H1 (cell line): ENCODE data around the gene MARVELD2. TPM values are rescaled to one million over a fixed set of nuclear protein-coding genes. Genes with fewer than 3 reads are reported as not detected.

ENCODE experiments used
- CTCF ChIA-PET: fragments of 300-600 bp; sonication (Branson Sonifier 250); formaldehyde crosslinking; loops from one replicate; lab custom pipeline; 2021; ENCODE audit not compliant: partially characterized antibody; lab: Charles Lee
- POLR2A ChIA-PET: fragments of 300-600 bp; sonication (Branson Sonifier 250); formaldehyde crosslinking; loops from one replicate; lab custom pipeline; 2021; ENCODE audit warnings: inconsistent platforms; ENCODE audit not compliant: partially characterized antibody; lab: Charles Lee
- DNase-seq, 2 experiments: peaks; one replicate each; pipeline versions ENCODE4 v3.0.0 to v3.0.0-alpha.2; 2010 to 2022; ENCODE audit warnings: low spot score in 2 of 2, low read depth in 1 of 2, mixed read lengths in 1 of 2
- FAIRE-seq: peaks from 2 replicates; lab custom pipeline; 2011; peaks lifted over from hg19 to GRCh38; lab: Jason Lieb, UNC
- H2AFZ ChIP-seq: 2 replicates; pipeline ENCODE4 v1.8.1; 2012; ENCODE audit warnings: low read length, inconsistent platforms
- H2AK5ac ChIP-seq: 2 replicates; pipeline ENCODE4 v1.6.1; 2013; ENCODE audit warnings: low read depth, low read length
- H2BK120ac ChIP-seq: replicated peaks from 2 replicates; pipeline ENCODE3; 2013; ENCODE audit warnings: low read depth, low read length, inconsistent platforms
- H2BK12ac ChIP-seq: 2 replicates; pipeline ENCODE4 v1.6.1; 2013; ENCODE audit warnings: low read depth, low read length
- H2BK15ac ChIP-seq: 2 replicates; pipeline ENCODE4 v1.6.1; 2013; ENCODE audit warnings: low read length
- H2BK20ac ChIP-seq: 2 replicates; pipeline ENCODE4 v1.6.1; 2013; ENCODE audit warnings: low read length
- H2BK5ac ChIP-seq: 2 replicates; pipeline ENCODE4 v1.6.1; 2013; ENCODE audit warnings: low read depth, low read length
- H3K14ac ChIP-seq: 2 replicates; pipeline ENCODE4 v1.6.1; 2013; ENCODE audit warnings: inconsistent platforms; ENCODE audit not compliant: insufficient read length
- H3K18ac ChIP-seq: 2 replicates; pipeline ENCODE4 v1.6.1; 2013; ENCODE audit warnings: low read length; ENCODE audit errors: extremely low read depth
- H3K23ac ChIP-seq: 2 replicates; pipeline ENCODE4 v1.6.1; 2013; ENCODE audit warnings: inconsistent platforms; ENCODE audit not compliant: insufficient read length
- H3K23me2 ChIP-seq: 2 replicates; pipeline ENCODE4 v1.6.1; 2013; ENCODE audit warnings: low read depth, low read length
- H3K27ac ChIP-seq: 2 replicates; pipeline ENCODE4 v1.6.1; 2011; ENCODE audit warnings: low read depth, low read length, inconsistent platforms
- H3K27me3 ChIP-seq, 4 experiments: replicated peaks in 1 of 4; 1 replicate in 1 of 4; 2 replicates in 3 of 4; pipeline versions ENCODE4 v1.6.1 to v1.8.1; 2011 to 2013; ENCODE audit warnings: low read length in 3 of 4, mild to moderate bottlenecking in 3 of 4, inconsistent platforms in 2 of 4, mixed read lengths in 2 of 4, moderate library complexity in 1 of 4; ENCODE audit not compliant: control insufficient read depth in 3 of 4, insufficient read depth in 3 of 4; ENCODE audit errors: extremely low read depth in 1 of 4
- H3K36me3 ChIP-seq, 4 experiments: 2 replicates each; pipeline versions ENCODE4 v1.6.1 to v1.8.1; 2011 to 2013; ENCODE audit warnings: mild to moderate bottlenecking in 4 of 4, low read length in 3 of 4, moderate library complexity in 2 of 4, control low read depth in 1 of 4, inconsistent platforms in 1 of 4; ENCODE audit not compliant: insufficient read depth in 4 of 4, control insufficient read depth in 2 of 4
- H3K4ac ChIP-seq: replicated peaks from 2 replicates; pipeline ENCODE3; 2013; ENCODE audit warnings: low read length, low read depth, mixed read lengths, inconsistent platforms; ENCODE audit not compliant: insufficient read length
- H3K4me1 ChIP-seq, 4 experiments: replicated peaks in 1 of 4; 1 replicate in 1 of 4; 2 replicates in 3 of 4; pipeline versions ENCODE4 v1.6.1 to v1.8.1; 2011 to 2013; ENCODE audit warnings: low read length in 3 of 4, inconsistent platforms in 2 of 4, mixed read lengths in 1 of 4; ENCODE audit not compliant: insufficient read depth in 4 of 4, control insufficient read depth in 3 of 4
- H3K4me2 ChIP-seq, 2 experiments: 2 replicates each; pipeline versions ENCODE4 v1.6.1 to v1.8.1; 2011 to 2013; ENCODE audit warnings: low read depth in 2 of 2, low read length in 2 of 2, control low read depth in 1 of 2, inconsistent platforms in 1 of 2, mild to moderate bottlenecking in 1 of 2; ENCODE audit not compliant: insufficient read depth in 1 of 2
- H3K4me3 ChIP-seq, 4 experiments: fragments of 200-600, 300-600 bp in 1 of 4; sonication (generic), shearing (Covaris generic), sonication (Bioruptor Twin) in 1 of 4; 2 replicates each; pipeline versions ENCODE4 v1.5.1 to v1.8.1; 2011 to 2016; ENCODE audit warnings: low read length in 4 of 4, low read depth in 3 of 4, control low read depth in 2 of 4, inconsistent platforms in 2 of 4, mild to moderate bottlenecking in 2 of 4, mixed read lengths in 1 of 4, moderate library complexity in 1 of 4; ENCODE audit not compliant: insufficient read depth in 2 of 4; ENCODE audit errors: extremely low read depth in 1 of 4
- H3K56ac ChIP-seq: replicated peaks from 2 replicates; pipeline ENCODE3; 2013; ENCODE audit warnings: low read depth, mild to moderate bottlenecking, mixed read lengths, low read length, inconsistent platforms; ENCODE audit not compliant: insufficient read length
- H3K79me1 ChIP-seq: 2 replicates; pipeline ENCODE4 v1.6.1; 2013; ENCODE audit warnings: low read depth, low read length, control low read depth
- H3K79me2 ChIP-seq, 2 experiments: 2 replicates each; pipeline versions ENCODE4 v1.6.1 to v1.8.1; 2012 to 2013; ENCODE audit warnings: low read length in 2 of 2, mild to moderate bottlenecking in 2 of 2, inconsistent platforms in 1 of 2; ENCODE audit not compliant: insufficient read depth in 2 of 2, control insufficient read depth in 1 of 2
- H3K9ac ChIP-seq, 4 experiments: replicated peaks in 1 of 4; 1 replicate in 1 of 4; 2 replicates in 3 of 4; pipeline versions ENCODE4 v1.6.1 to v1.8.1; 2011 to 2013; ENCODE audit warnings: low read depth in 3 of 4, low read length in 3 of 4, control low read depth in 2 of 4, mild to moderate bottlenecking in 2 of 4, moderate library complexity in 2 of 4, inconsistent platforms in 1 of 4; ENCODE audit errors: extremely low read depth in 1 of 4
- H3K9me3 ChIP-seq, 2 experiments: 2 replicates each; pipeline versions ENCODE4 v1.6.1 to v1.8.1; 2012 to 2013; ENCODE audit warnings: mild to moderate bottlenecking in 2 of 2, moderate library complexity in 2 of 2, control low read depth in 1 of 2, inconsistent platforms in 1 of 2, low read depth in 1 of 2, low read length in 1 of 2, mixed read lengths in 1 of 2; ENCODE audit not compliant: insufficient read depth in 2 of 2
- H4K20me1 ChIP-seq, 2 experiments: replicated peaks in 1 of 2; 2 replicates each; pipeline versions ENCODE3 to v1.8.1; 2011 to 2013; ENCODE audit warnings: inconsistent platforms in 2 of 2, low read length in 2 of 2, mild to moderate bottlenecking in 1 of 2; ENCODE audit not compliant: insufficient read depth in 2 of 2, control insufficient read depth in 1 of 2
- H4K5ac ChIP-seq: 2 replicates; pipeline ENCODE4 v1.6.1; 2013; ENCODE audit warnings: low read length, low read depth, mixed read lengths, inconsistent platforms; ENCODE audit not compliant: insufficient read length
- H4K8ac ChIP-seq: 2 replicates; pipeline ENCODE4 v1.8.0; 2013; ENCODE audit warnings: mild to moderate bottlenecking, moderate library complexity, low read length, inconsistent platforms; ENCODE audit not compliant: insufficient read depth; ENCODE audit errors: extremely low read depth
- H4K91ac ChIP-seq: replicated peaks from 2 replicates; pipeline ENCODE3; 2013; ENCODE audit warnings: low read length, mixed read lengths, inconsistent platforms; ENCODE audit not compliant: insufficient read length
- BCL11A ChIP-seq, 2 experiments: IDR thresholded peaks; one replicate each; pipeline ENCODE4 v1.6.1; 2011; ENCODE audit warnings: low read depth in 2 of 2, low read length in 2 of 2, mild to moderate bottlenecking in 2 of 2
- CEBPB ChIP-seq: IDR thresholded peaks from 2 replicates; pipeline ENCODE4 v1.6.1; 2012; ENCODE audit warnings: low read depth, low read length
- CHD2 ChIP-seq: IDR thresholded peaks from 2 replicates; pipeline ENCODE4 v1.6.1; 2012; ENCODE audit warnings: low read length, improper control_type of control experiment
- HDAC2 ChIP-seq, 2 experiments: fragments of 300-600 bp in 1 of 2; sonication (generic) in 1 of 2; IDR thresholded peaks; 2 replicates each; pipeline ENCODE4 v1.6.1; 2011 to 2012; ENCODE audit warnings: low read depth in 2 of 2, low read length in 2 of 2, mild to moderate bottlenecking in 2 of 2, moderate library complexity in 2 of 2, borderline replicate concordance in 1 of 2, inconsistent platforms in 1 of 2
- KDM4A ChIP-seq: IDR thresholded peaks from one replicate; pipeline ENCODE4 v1.7.1; 2012; ENCODE audit warnings: low read depth, mild to moderate bottlenecking, moderate library complexity, low read length, inconsistent platforms; ENCODE audit not compliant: severe bottlenecking
- NRF1 ChIP-seq: IDR thresholded peaks from 2 replicates; pipeline ENCODE4 v1.6.1; 2011; ENCODE audit warnings: mild to moderate bottlenecking, low read depth, low read length, improper control_type of control experiment
- POLR2AphosphoS5 ChIP-seq: IDR thresholded peaks from 2 replicates; pipeline ENCODE4 v1.6.1; 2011; ENCODE audit warnings: low read depth, low read length
- SUZ12 ChIP-seq: fragments of 200-600 bp; sonication (generic); IDR thresholded peaks from 2 replicates; pipeline ENCODE4 v1.6.1; 2012; ENCODE audit warnings: mild to moderate bottlenecking, inconsistent platforms, low read length, moderate library complexity, mixed read lengths
- TEAD4 ChIP-seq: IDR thresholded peaks from 2 replicates; pipeline ENCODE4 v1.6.1; 2012; ENCODE audit warnings: low read depth, low read length, inconsistent platforms, mixed read lengths
- WGBS, 2 experiments: shearing (Covaris generic) in 1 of 2; methylation state at CpG; one replicate each; pipeline versions ENCODE4 v1.1.6 to v1.1.7; 2013 to 2015; ENCODE audit warnings: low lambda C conversion rate in 2 of 2, mixed read lengths in 2 of 2, inconsistent platforms in 1 of 2, low coverage in 1 of 2, missing lambda C conversion rate in 1 of 2; ENCODE audit not compliant: insufficient replicate concordance in 2 of 2, insufficient coverage in 1 of 2, insufficient read length in 1 of 2; ENCODE audit errors: extremely low coverage in 1 of 2, missing lambda C conversion rate in 1 of 2; 5-methylcytosine and 5-hydroxymethylcytosine counted together
- polyA plus RNA-seq, 7 experiments: library from polyadenylated mRNA; depleted of rRNA in 3 of 7; stranded (reverse) in 5 of 7; unstranded in 2 of 7; fragments of >200 nt in 5 of 7; fragments of 200-250 nt in 2 of 7; gene quantifications; 1 replicate in 5 of 7; 2 replicates in 1 of 7; 4 replicates in 1 of 7; pipeline versions ENCODE4 v1.2.1 to v1.2.3, GENCODE V29; 2011 to 2013; ENCODE audit warnings: missing spikeins in 2 of 7, mixed read lengths in 2 of 7
- total RNA-seq: library from RNA; stranded (reverse); fragmentation: NEBNext Ultra II Directional; extraction: Animal tissue kit (Norgen Biotek cat#: 25700); gene quantifications from 2 replicates; pipeline ENCODE4 v1.2.1, GENCODE V29; 2021
- TF ChIP-seq, protein P1 (sequence below), 3 experiments: IDR thresholded peaks; 1 replicate in 2 of 3; 2 replicates in 1 of 3; pipeline versions ENCODE4 v1.5.1 to v1.6.1; 2011; ENCODE audit warnings: low read length in 3 of 3, mild to moderate bottlenecking in 3 of 3, inconsistent platforms in 2 of 3, low read depth in 1 of 3, moderate library complexity in 1 of 3; ENCODE audit not compliant: insufficient read depth in 1 of 3; ENCODE audit errors: control extremely low read depth in 1 of 3
- TF ChIP-seq, protein P2 (sequence below): IDR thresholded peaks from 2 replicates; pipeline ENCODE4 v1.6.1; 2011; ENCODE audit warnings: low read length, improper control_type of control experiment

Gene MARVELD2
- total and polyA plus RNA-seq, 2 of the 8 experiments (the other 6 are each of a cell fraction or from before 2014, with no cell fraction given): 18.7 to 31.0 TPM

DNA sequence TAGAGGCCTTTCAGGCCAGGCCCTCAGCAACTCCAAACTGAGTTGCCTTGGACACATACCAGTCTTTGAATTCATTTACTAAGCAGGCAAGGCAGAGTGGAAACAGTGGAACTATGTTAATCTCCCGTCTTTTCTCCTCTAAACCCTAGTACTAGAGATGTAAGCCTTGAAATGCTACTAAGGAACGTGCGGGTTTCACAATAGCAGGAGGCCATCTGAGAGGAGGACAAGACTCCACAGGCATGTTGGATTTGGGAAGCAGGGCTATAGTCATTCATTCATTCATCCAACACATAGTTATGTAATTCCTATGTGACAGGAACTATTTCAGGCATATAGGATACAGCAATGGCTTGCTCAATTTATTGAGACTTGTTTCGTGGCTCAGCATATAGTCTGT, 74.3 kb downstream of the MARVELD2 start:
- Histone ChIP-seq H3K9ac (no peak overlapping the region), H4K5ac (no peak overlapping the region), H3K79me1 (no peaks in the 10 kb centered on the region), H3K23me2 (peaks cover 2% of the 10 kb centered on the region; the same call in 1 of the 2 replicates), H4K91ac (no peak overlapping the region), H3K18ac (no peak overlapping the region), H2AK5ac (no peak overlapping the region), H2BK12ac (no peak overlapping the region), H3K4me3 (no peak overlapping the region), H4K20me1 (no peaks in the 10 kb centered on the region), H3K36me3 (no peaks in the 10 kb centered on the region), H2BK15ac (no peak overlapping the region), H3K27me3 (no peaks in the 10 kb centered on the region), H3K14ac (no peak overlapping the region), H2BK5ac (no peak overlapping the region), H2BK120ac (no peak overlapping the region), H3K9me3 (no peaks in the 10 kb centered on the region), H2AFZ (no peak overlapping the region), H3K4ac (no peak overlapping the region), H2BK20ac (no peak overlapping the region), H3K23ac (no peak overlapping the region), H3K4me1 (peaks cover 0 to 5% (median 0%) of the 10 kb centered on the region in 4 experiments; a peak in 3 of 7 replicates), H3K4me2 (no peak overlapping the region), H3K56ac (no peak overlapping the region), H4K8ac (no peak overlapping the region), H3K27ac (no peak overlapping the region), H3K79me2 (peaks cover 0 to 6% of the 10 kb centered on the region in 2 experiments; a peak in 2 of 4 replicates)
- DNase-seq (no peak), FAIRE-seq (no peak)
- WGBS, 2 experiments: 89% methylated on average over 4 of the region's 4 CpGs; no CpG with 5 or more reads in 1 of the 2 experiments
- CTCF ChIA-PET: no interaction called here
- POLR2A ChIA-PET: no interaction called here
- TF ChIP-seq POLR2AphosphoS5: no peak
- TF ChIP-seq, protein P1, sequence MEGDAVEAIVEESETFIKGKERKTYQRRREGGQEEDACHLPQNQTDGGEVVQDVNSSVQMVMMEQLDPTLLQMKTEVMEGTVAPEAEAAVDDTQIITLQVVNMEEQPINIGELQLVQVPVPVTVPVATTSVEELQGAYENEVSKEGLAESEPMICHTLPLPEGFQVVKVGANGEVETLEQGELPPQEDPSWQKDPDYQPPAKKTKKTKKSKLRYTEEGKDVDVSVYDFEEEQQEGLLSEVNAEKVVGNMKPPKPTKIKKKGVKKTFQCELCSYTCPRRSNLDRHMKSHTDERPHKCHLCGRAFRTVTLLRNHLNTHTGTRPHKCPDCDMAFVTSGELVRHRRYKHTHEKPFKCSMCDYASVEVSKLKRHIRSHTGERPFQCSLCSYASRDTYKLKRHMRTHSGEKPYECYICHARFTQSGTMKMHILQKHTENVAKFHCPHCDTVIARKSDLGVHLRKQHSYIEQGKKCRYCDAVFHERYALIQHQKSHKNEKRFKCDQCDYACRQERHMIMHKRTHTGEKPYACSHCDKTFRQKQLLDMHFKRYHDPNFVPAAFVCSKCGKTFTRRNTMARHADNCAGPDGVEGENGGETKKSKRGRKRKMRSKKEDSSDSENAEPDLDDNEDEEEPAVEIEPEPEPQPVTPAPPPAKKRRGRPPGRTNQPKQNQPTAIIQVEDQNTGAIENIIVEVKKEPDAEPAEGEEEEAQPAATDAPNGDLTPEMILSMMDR (IDR thresholded peaks at IDR 0.05; ENCODE audit: control extremely low read depth in 1 of 3, insufficient read depth in 1 of 3, low read depth in 1 of 3, low read length in 3 of 3): no peak
- TF ChIP-seq TEAD4: no peak
- TF ChIP-seq KDM4A: no peak
- TF ChIP-seq SUZ12: no peak
- TF ChIP-seq, protein P2, sequence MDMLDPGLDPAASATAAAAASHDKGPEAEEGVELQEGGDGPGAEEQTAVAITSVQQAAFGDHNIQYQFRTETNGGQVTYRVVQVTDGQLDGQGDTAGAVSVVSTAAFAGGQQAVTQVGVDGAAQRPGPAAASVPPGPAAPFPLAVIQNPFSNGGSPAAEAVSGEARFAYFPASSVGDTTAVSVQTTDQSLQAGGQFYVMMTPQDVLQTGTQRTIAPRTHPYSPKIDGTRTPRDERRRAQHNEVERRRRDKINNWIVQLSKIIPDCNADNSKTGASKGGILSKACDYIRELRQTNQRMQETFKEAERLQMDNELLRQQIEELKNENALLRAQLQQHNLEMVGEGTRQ: no peak
- TF ChIP-seq CHD2: no peak
- no peak for TF ChIP-seq BCL11A (IDR thresholded peaks at IDR 0.05; ENCODE audit: low read depth in 2 of 2, low read length in 2 of 2)
- TF ChIP-seq HDAC2 (IDR thresholded peaks at IDR 0.05; ENCODE audit: borderline replicate concordance in 1 of 2, low read depth in 2 of 2, low read length in 2 of 2): no peak
- no peak for TF ChIP-seq NRF1
- TF ChIP-seq CEBPB: no peak
